WTC11 (cell line): ENCODE measurements around the gene ARHGAP22. TPM values are rescaled to one million over a fixed set of nuclear protein-coding genes. Genes with fewer than 3 reads are reported as not detected.
"Not testable (repeated sequence)": the region's sequence is repeated elsewhere in the genome, so short reads cannot be mapped to it uniquely, and the experiment has no call there.

Experiments used
- ATAC-seq: fragments of 200-7000 bp; cut with Tn5 transposase; 2 replicates; pipeline ENCODE4 v1.10.0; 2021; ENCODE audit warnings: mild to moderate bottlenecking, moderate library complexity
- CTCF ChIA-PET: fragments of 300-600 bp; sonication (Branson Sonifier 250); formaldehyde crosslinking; loops from one replicate; lab custom pipeline; 2021; ENCODE audit warnings: antibody characterized with exemption; lab: Charles Lee
- POLR2A ChIA-PET: fragments of 350-600 bp; sonication (Branson Sonifier 250); formaldehyde crosslinking; loops from one replicate; lab custom pipeline; 2021; ENCODE audit warnings: antibody characterized with exemption; lab: Charles Lee
- DNase-seq: peaks from one replicate; pipeline ENCODE4 v3.0.0; 2021; ENCODE audit warnings: low spot score
- H3K27ac Mint-ChIP-seq: 2 replicates; pipeline ENCODE4 v1.8.0; 2021; ENCODE audit warnings: mixed read lengths
- H3K27me3 Mint-ChIP-seq: 2 replicates; pipeline ENCODE4 v1.8.0; 2021; ENCODE audit warnings: low read depth, mild to moderate bottlenecking, moderate library complexity, mixed read lengths
- H3K36me3 Mint-ChIP-seq: 2 replicates; pipeline ENCODE4 v1.8.0; 2021; ENCODE audit warnings: mixed read lengths
- H3K4me1 Mint-ChIP-seq: 2 replicates; pipeline ENCODE4 v1.8.0; 2022; ENCODE audit warnings: mixed read lengths
- H3K4me3 Mint-ChIP-seq: 2 replicates; pipeline ENCODE4 v1.8.0; 2021; ENCODE audit warnings: mild to moderate bottlenecking, moderate library complexity, mixed read lengths
- H3K9me3 Mint-ChIP-seq: 2 replicates; pipeline ENCODE4 v1.8.0; 2021; ENCODE audit warnings: mixed read lengths
- AFF4 ChIP-seq: sonication (generic); formaldehyde crosslinking; IDR thresholded peaks from 2 replicates; pipeline ENCODE4 v1.8.1; 2023; ENCODE audit warnings: mild to moderate bottlenecking, missing genetic modification reagents, borderline replicate concordance
- ATF6 ChIP-seq: sonication (generic); formaldehyde crosslinking; IDR thresholded peaks from 2 replicates; pipeline ENCODE4 v1.8.1; 2023; ENCODE audit warnings: mild to moderate bottlenecking, missing genetic modification reagents
- CBFB ChIP-seq: sonication (generic); formaldehyde crosslinking; IDR thresholded peaks from 2 replicates; pipeline ENCODE4 v1.8.1; 2022; ENCODE audit warnings: mild to moderate bottlenecking, low read depth, missing genetic modification reagents
- EMX1 ChIP-seq: fragments of 250-450 bp; sonication (Bioruptor Pico); IDR thresholded peaks from 2 replicates; pipeline ENCODE4 v1.8.0; 2021; ENCODE audit warnings: mild to moderate bottlenecking
- ETV6 ChIP-seq: sonication (generic); formaldehyde crosslinking; IDR thresholded peaks from 2 replicates; pipeline ENCODE4 v1.8.1; 2022; ENCODE audit warnings: mild to moderate bottlenecking, missing genetic modification reagents
- MYBL2 ChIP-seq: sonication (generic); formaldehyde crosslinking; IDR thresholded peaks from 2 replicates; pipeline ENCODE4 v1.8.1; 2023; ENCODE audit warnings: mild to moderate bottlenecking, moderate library complexity, missing genetic modification reagents
- NFE2L1 ChIP-seq: sonication (generic); formaldehyde crosslinking; IDR thresholded peaks from 2 replicates; pipeline ENCODE4 v1.8.1; 2023; ENCODE audit warnings: missing genetic modification reagents
- PREB ChIP-seq: sonication (generic); formaldehyde crosslinking; IDR thresholded peaks from 2 replicates; pipeline ENCODE4 v1.8.1; 2022; ENCODE audit warnings: mild to moderate bottlenecking, missing genetic modification reagents, moderate library complexity, borderline replicate concordance
- STAT6 ChIP-seq: sonication (generic); formaldehyde crosslinking; conservative IDR thresholded peaks from 2 replicates; pipeline ENCODE4 v1.8.1; 2023; ENCODE audit warnings: mild to moderate bottlenecking, low read depth, missing genetic modification reagents, moderate library complexity
- ZBTB21 ChIP-seq: sonication (generic); formaldehyde crosslinking; IDR thresholded peaks from 2 replicates; pipeline ENCODE4 v1.8.1; 2023; ENCODE audit warnings: mild to moderate bottlenecking, missing genetic modification reagents, borderline replicate concordance
- ZBTB43 ChIP-seq: sonication (generic); formaldehyde crosslinking; IDR thresholded peaks from 2 replicates; pipeline ENCODE4 v1.8.1; 2023; ENCODE audit warnings: mild to moderate bottlenecking, missing genetic modification reagents
- ZNF121 ChIP-seq: sonication (generic); formaldehyde crosslinking; IDR thresholded peaks from 2 replicates; pipeline ENCODE4 v1.8.0; 2023; ENCODE audit warnings: missing genetic modification reagents
- ZNF281 ChIP-seq: sonication (generic); formaldehyde crosslinking; IDR thresholded peaks from 2 replicates; pipeline ENCODE4 v1.8.0; 2023; ENCODE audit warnings: mild to moderate bottlenecking, missing genetic modification reagents
- ZNF317 ChIP-seq: sonication (generic); formaldehyde crosslinking; IDR thresholded peaks from 2 replicates; pipeline ENCODE4 v1.8.1; 2023; ENCODE audit warnings: low read depth, mild to moderate bottlenecking, moderate library complexity, missing genetic modification reagents, borderline replicate concordance
- ZNF512 ChIP-seq: sonication (generic); formaldehyde crosslinking; IDR thresholded peaks from 2 replicates; pipeline ENCODE4 v1.8.1; 2022; ENCODE audit warnings: missing genetic modification reagents, borderline replicate concordance
- total RNA-seq: library from RNA; stranded (reverse); gene quantifications from 3 replicates; pipeline ENCODE4 v1.2.3, GENCODE V29; 2021

The ARHGAP22 gene
- total RNA-seq, 1 experiment from 2014 or later: 8.6 TPM

GRCh38 chr10:48648172-48648942 is 43.5 kb upstream of the ARHGAP22 start (continued):
- TF ChIP-seq ZNF317 (no peak), AFF4 (CRISPR knock-in tag) (no peak), CBFB (CRISPR knock-in tag) (no peak), ETV6 (no peak), MYBL2 (CRISPR knock-in tag) (no peak), ZNF121 (CRISPR knock-in tag) (no peak)

GRCh38 chr10:48647073-48647472 is 42.2 kb upstream of the ARHGAP22 start:
- H3K27me3 Mint-ChIP-seq, H3K9me3 Mint-ChIP-seq, H3K36me3 Mint-ChIP-seq, ATAC-seq, H3K4me3 Mint-ChIP-seq, DNase-seq, H3K4me1 Mint-ChIP-seq, POLR2A ChIA-PET, H3K27ac Mint-ChIP-seq: not testable (repeated sequence)
- CTCF ChIA-PET: interaction anchor here (0.9 to 1.1 kb wide), 2 partner anchors 9 to 11 kb away, joined by 3 to 4 read pairs; no protein-coding TSS in a partner anchor

- Mint-ChIP-seq H3K4me1 (no peaks in the 10 kb centered on the region), H3K9me3 (peaks cover 18% of the 10 kb centered on the region), H3K36me3 (peaks cover 10% of the 10 kb centered on the region), H3K4me3 (no peak overlapping the region), H3K27me3 (no peaks in the 10 kb centered on the region; the same call in 1 of the 2 replicates), H3K27ac (no peak overlapping the region)
- CTCF ChIA-PET: interaction anchor here (1.0 kb wide), 1 partner anchor 11 kb away, joined by 5 read pairs; no protein-coding TSS in a partner anchor
- ATAC-seq (no peak), DNase-seq (no peak)
- POLR2A ChIA-PET: no interaction called here
- TF ChIP-seq ZBTB43 (CRISPR knock-in tag): no peak
- TF ChIP-seq STAT6 (CRISPR knock-in tag): no peak
- no peak for TF ChIP-seq ATF6 (CRISPR knock-in tag)
- TF ChIP-seq EMX1 (CRISPR knock-in tag): no peak
- no peak for TF ChIP-seq PREB
- no peak for TF ChIP-seq ZNF281 (CRISPR knock-in tag)
- TF ChIP-seq ZNF512 (CRISPR knock-in tag): no peak
- no peak for TF ChIP-seq ZBTB21 (CRISPR knock-in tag)
- no peak for TF ChIP-seq NFE2L1 (CRISPR knock-in tag)
These were observed 40.7 kb upstream of the ARHGAP22 start for GRCh38 chr10:48645600-48645999.
